Thyroid gland (tissue), 4 donors: ENCODE measurements around the gene SPARC. TPM values are rescaled to one million over a fixed set of nuclear protein-coding genes. Genes with fewer than 3 reads are reported as not detected.

Source experiments
- DNase-seq, 2 donors: peaks; one replicate each; pipeline ENCODE4 v3.0.0-alpha.2; 2019
- H3K27ac ChIP-seq, 3 donors: fragments of 200-600 bp; sonication (generic); 1 replicate in 2 of 3; 2 replicates in 1 of 3; pipeline ENCODE4 v1.5.1; 2016 to 2019; ENCODE audit warnings: mild to moderate bottlenecking in 1 of 3, moderate library complexity in 1 of 3
- H3K27me3 ChIP-seq: fragments of 200-600 bp; sonication (generic); one replicate; pipeline ENCODE4 v1.5.1; 2019
- H3K36me3 ChIP-seq, 2 donors: fragments of 200-600 bp; sonication (generic); one replicate each; pipeline ENCODE4 v1.5.1; 2016 to 2019
- H3K4me1 ChIP-seq, 2 donors: fragments of 200-600 bp; sonication (generic); one replicate each; pipeline ENCODE4 v1.5.1; 2017 to 2019
- H3K4me3 ChIP-seq, 3 donors: fragments of 200-600 bp; sonication (generic); replicated peaks in 1 of 3; 1 replicate in 2 of 3; 2 replicates in 1 of 3; pipeline ENCODE4 v1.5.1; 2016; ENCODE audit warnings: mild to moderate bottlenecking in 1 of 3
- H3K9me3 ChIP-seq: fragments of 200-600 bp; sonication (generic); one replicate; pipeline ENCODE4 v1.5.1; 2017
- CTCF ChIP-seq, 6 experiments: fragments of 200-600 bp in 3 of 6; fragments of 450-650 bp in 3 of 6; sonication (generic) in 3 of 6; IDR thresholded peaks; one replicate each; pipeline ENCODE4 v1.5.1; 2016 to 2019; ENCODE audit warnings: antibody characterized with exemption in 6 of 6, mild to moderate bottlenecking in 2 of 6, inconsistent platforms in 1 of 6, moderate library complexity in 1 of 6
- POLR2A ChIP-seq, 2 donors: fragments of 450-650 bp; IDR thresholded peaks; one replicate each; pipeline ENCODE4 v1.6.1; 2017; ENCODE audit warnings: antibody characterized with exemption in 2 of 2, mild to moderate bottlenecking in 2 of 2, moderate library complexity in 1 of 2
- WGBS, 2 donors: methylation state at CpG; one replicate each; pipeline ENCODE4 v1.1.5; 2017; 5-methylcytosine and 5-hydroxymethylcytosine counted together
- intact Hi-C: fragments of 100-400 bp; cut with DNase I; formaldehyde crosslinking; loops from one replicate; pipeline ENCODE4 v1.15.1; 2023
- total RNA-seq, 4 donors: library from RNA; depleted of rRNA; stranded (reverse); fragments of >200 nt; gene quantifications; one replicate each; pipeline ENCODE4 v1.2.3, GENCODE V29; 2016

Gene SPARC
- total RNA-seq, 4 donors from 2014 or later, result 302 to 327 (median 309) TPM

DNA sequence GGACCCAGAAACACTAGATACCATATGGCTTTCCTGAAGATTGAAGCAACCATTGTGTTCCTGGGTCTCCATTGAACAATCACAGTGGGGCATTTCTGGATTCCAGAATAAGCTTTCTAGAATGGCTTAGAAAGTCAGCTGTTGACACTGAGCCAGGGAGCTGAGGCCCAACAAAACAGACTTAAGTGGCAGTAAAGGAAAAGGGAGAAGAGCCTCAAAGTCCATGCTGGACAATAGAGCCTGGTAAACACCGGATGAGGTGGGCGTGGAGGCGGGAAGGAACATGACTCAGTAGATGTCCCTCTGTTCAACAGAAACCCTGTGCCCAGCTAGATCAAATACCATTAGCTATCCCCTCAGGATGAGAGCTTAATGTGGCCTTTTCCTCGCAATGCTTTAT, 14.8 kb downstream of the SPARC start:
- Histone ChIP-seq H3K4me1 (peaks cover 9 to 75% of the 10 kb centered on the region in 2 donors), H3K4me3 (no peak overlapping the region), H3K36me3 (peaks cover 64% of the 10 kb centered on the region in 2 donors), H3K27ac (peak overlapping the region; percentile 53 to 83 (median 58)), H3K9me3 (no peaks in the 10 kb centered on the region), H3K27me3 (no peaks in the 10 kb centered on the region)
- DNase-seq, result no peak
- TF ChIP-seq CTCF (IDR thresholded peaks at IDR 0.05), result no peak
- no peak for TF ChIP-seq POLR2A (IDR thresholded peaks at IDR 0.05)
- WGBS, 2 donors, result 58 to 68% methylated on average over 4 of the region's 4 CpGs
- intact Hi-C loops, result no loop called here

GRCh38 chr5:151670953-151671636, 15.6 kb downstream of the SPARC start:
- intact Hi-C loops, result no loop called here
- Histone ChIP-seq H3K36me3 (peaks cover 73% of the 10 kb centered on the region in 2 donors), H3K4me1 (peaks cover 3 to 74% of the 10 kb centered on the region in 2 donors), H3K27ac (peak overlapping the region; percentile 53 to 83 (median 58)), H3K4me3 (no peak overlapping the region), H3K9me3 (no peaks in the 10 kb centered on the region), H3K27me3 (no peaks in the 10 kb centered on the region)
- no peak for DNase-seq
- WGBS, 2 donors, result 69 to 87% methylated on average over 6 of the region's 6 CpGs
- no peak for TF ChIP-seq POLR2A (IDR thresholded peaks at IDR 0.05)
- TF ChIP-seq CTCF (IDR thresholded peaks at IDR 0.05), result no peak

- peaks cover 82% of the 10 kb centered on the region in 2 donors for H3K36me3 ChIP-seq
- WGBS, 2 donors, result 79 to 80% methylated on average over 4 of the region's 4 CpGs
- no peaks in the 10 kb centered on the region for H3K27me3 ChIP-seq
- H3K4me3 ChIP-seq, result no peak overlapping the region
- peaks cover 3 to 74% of the 10 kb centered on the region in 2 donors for H3K4me1 ChIP-seq
- TF ChIP-seq CTCF (IDR thresholded peaks at IDR 0.05) (no peak), POLR2A (IDR thresholded peaks at IDR 0.05) (no peak)
- intact Hi-C loops, result no loop called here
- H3K9me3 ChIP-seq, result no peaks in the 10 kb centered on the region
- H3K27ac ChIP-seq, result peak overlapping the region in 2 of 3 donors; percentile 58 to 83
- DNase-seq, result no peak
Observed at GRCh38 chr5:151670083-151670686, 16.5 kb downstream of the SPARC start.

- no peaks in the 10 kb centered on the region for H3K27me3 ChIP-seq
- H3K4me1 ChIP-seq, result peaks cover under 1 to 58% of the 10 kb centered on the region in 2 donors
- 83 to 86% methylated on average over 7 of the region's 7 CpGs for WGBS, 2 donors
- no peak for DNase-seq
- no peaks in the 10 kb centered on the region for H3K9me3 ChIP-seq
- intact Hi-C loops, result no loop called here
- TF ChIP-seq CTCF (IDR thresholded peaks at IDR 0.05) (no peak), POLR2A (IDR thresholded peaks at IDR 0.05) (no peak)
- H3K27ac ChIP-seq, result peak overlapping the region in 1 of 3 donors; percentile 70
- no peak overlapping the region for H3K4me3 ChIP-seq
- peaks cover 81 to 86% of the 10 kb centered on the region in 2 donors for H3K36me3 ChIP-seq
Observed at GRCh38 chr5:151667083-151667482, 19.6 kb downstream of the SPARC start.

- intact Hi-C loops, result no loop called here
- Histone ChIP-seq H3K4me3 (no peak overlapping the region), H3K27ac (peak overlapping the region in 2 of 3 donors; percentile 50 to 70), H3K27me3 (no peaks in the 10 kb centered on the region), H3K4me1 (peaks cover 0 to 45% of the 10 kb centered on the region in 2 donors), H3K36me3 (peaks cover 77 to 83% of the 10 kb centered on the region in 2 donors), H3K9me3 (no peaks in the 10 kb centered on the region)
- no peak for DNase-seq
- WGBS, 2 donors, result 6 to 25% methylated on average over 2 of the region's 2 CpGs
- TF ChIP-seq POLR2A (IDR thresholded peaks at IDR 0.05) (no peak), CTCF (IDR thresholded peaks at IDR 0.05) (no peak)
Observed at GRCh38 chr5:151665613-151666012, 21.1 kb downstream of the SPARC start.
